ENCODE results near the gene PRAMEF17. TPM values are rescaled to one million over a fixed set of nuclear protein-coding genes. Genes with fewer than 3 reads are reported as not detected.
"Not testable (repeated sequence)": the region's sequence is repeated elsewhere in the genome, so short reads cannot be mapped to it uniquely, and the experiment has no call there.

The PRAMEF17 gene, protein sequence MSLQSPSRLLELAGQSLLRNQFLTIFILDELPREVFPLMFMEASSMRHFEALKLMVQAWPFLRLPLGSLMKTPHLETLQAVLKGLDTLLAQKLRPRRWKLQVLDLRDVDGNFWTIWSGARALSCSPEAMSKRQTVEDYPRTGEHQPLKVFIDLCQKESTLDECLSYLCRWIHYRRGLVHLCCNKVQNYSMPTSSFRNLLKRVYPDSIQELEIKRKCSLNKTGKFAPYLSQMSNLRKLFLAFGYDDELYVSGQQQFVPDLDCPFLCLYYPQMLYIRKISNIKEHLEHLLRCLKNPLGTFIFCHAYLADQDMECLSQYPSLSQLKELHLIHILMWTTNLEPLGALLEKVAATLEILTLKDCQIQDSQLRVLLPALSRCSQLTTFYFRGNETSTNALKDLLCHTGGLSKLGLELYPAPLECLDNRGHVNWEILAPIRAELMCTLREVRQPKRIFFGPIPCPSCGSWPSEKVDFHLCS
- not detected in 2 replicates for total RNA-seq (ENCODE audit: low replicate concordance)

DNA sequence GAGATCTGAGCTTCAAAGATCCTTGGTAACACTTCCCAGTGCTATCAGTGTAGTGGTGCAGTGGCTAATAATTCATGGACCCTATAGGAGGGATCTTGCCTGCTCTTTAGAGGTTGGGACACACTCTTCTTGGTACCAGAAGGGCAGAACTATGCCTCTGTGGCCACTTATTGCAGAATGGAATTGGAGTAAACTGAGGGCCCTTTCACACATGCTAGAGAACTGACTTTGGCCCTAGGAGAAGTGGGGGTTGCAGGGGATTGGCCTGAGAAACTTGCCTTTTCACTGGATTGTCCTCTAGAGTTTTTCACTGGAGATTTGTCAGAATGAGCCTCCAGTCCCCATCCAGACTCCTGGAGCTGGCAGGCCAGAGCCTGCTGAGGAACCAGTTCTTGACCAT lies at the start of gene PRAMEF17:
PRAMEF17 (plus strand) TSS at position 301 of the 400 bp plus-strand sequence; CDS start at position 327, 26 bp downstream.
- H3K9me3 Mint-ChIP-seq; H3F3A ChIP-seq (ENCODE audit: low read depth); H3K27ac ChIP-seq; H3K4me3 ChIP-seq; H3K27me3 ChIP-seq; H3K4me2 ChIP-seq; H3K4me1 Mint-ChIP-seq; DNase-seq (ENCODE audit: low spot score); H3K79me2 ChIP-seq (ENCODE audit: low read depth); H3K27me3 Mint-ChIP-seq (ENCODE audit: insufficient read depth, low read depth); H3K9ac ChIP-seq; H3K9me3 ChIP-seq (ENCODE audit: low read depth); H3K4me1 ChIP-seq; H3K36me3 ChIP-seq; H3K27ac Mint-ChIP-seq; H3K4me3 Mint-ChIP-seq; H4K20me1 ChIP-seq (ENCODE audit: low read depth); H3K36me3 Mint-ChIP-seq; H2AFZ ChIP-seq (replicated peaks): not testable (repeated sequence)

DNA sequence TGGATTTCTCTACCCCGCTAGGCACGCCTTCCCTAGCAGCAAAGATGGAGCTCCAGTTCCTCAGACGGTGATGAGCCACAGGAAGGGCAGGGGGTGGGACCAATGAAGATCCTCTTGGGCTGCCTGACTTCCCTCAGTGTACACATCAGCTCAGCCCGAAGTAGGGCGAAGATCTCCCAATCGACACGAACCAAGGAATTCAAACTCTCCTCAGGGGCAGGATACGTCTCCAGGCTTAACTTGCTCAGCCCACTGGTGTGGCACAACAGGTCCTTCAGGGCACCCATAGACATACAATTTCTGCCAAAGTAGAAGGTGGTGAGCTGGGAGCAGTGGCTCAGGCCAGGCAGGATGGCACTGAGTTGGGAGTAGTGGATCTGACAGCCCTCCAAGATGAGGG lies 46.9 kb upstream of the PRAMEF17 start:
- not testable (repeated sequence) for H3F3A ChIP-seq (ENCODE audit: low read depth)

DNA sequence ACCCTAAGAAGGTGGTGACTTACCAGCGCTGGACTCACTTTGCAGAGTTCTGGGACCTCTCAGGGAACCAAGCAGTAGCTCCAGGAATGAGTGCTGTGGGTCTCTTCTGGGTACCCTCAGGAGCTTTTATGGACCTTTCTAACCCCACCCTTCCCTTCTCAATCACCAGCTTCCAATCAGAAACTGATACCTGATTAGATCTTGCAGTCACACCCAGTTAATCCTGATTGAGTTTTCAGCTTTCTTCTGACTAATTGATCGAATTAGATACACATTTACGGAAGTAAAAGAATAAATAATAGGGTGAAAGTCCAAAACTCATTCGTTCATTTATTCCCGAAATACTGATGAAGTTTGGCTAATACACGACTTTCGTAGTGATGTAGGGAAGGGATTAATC lies 42.4 kb upstream of the PRAMEF17 start, which contains the start of gene PRAMEF14:
PRAMEF14 (minus strand) TSS at position 101 of the 400 bp plus-strand sequence. CDS start 1,820 bp downstream, outside the sequence.
- H3K4me3 ChIP-seq; H3F3A ChIP-seq (ENCODE audit: low read depth); H2AFZ ChIP-seq (replicated peaks); H3K27me3 Mint-ChIP-seq (ENCODE audit: insufficient read depth, low read depth); H3K36me3 Mint-ChIP-seq; H3K4me1 ChIP-seq; H3K9me3 Mint-ChIP-seq; H3K4me2 ChIP-seq; H3K79me2 ChIP-seq (ENCODE audit: low read depth); H3K27me3 ChIP-seq; H3K36me3 ChIP-seq; H3K27ac Mint-ChIP-seq; DNase-seq (ENCODE audit: low spot score); H4K20me1 ChIP-seq (ENCODE audit: low read depth); H3K9ac ChIP-seq; H3K27ac ChIP-seq; H3K4me1 Mint-ChIP-seq; H3K9me3 ChIP-seq (ENCODE audit: low read depth); H3K4me3 Mint-ChIP-seq: not testable (repeated sequence)

More for the DNA sequence above, 46.9 kb upstream of the PRAMEF17 start:
- H3K27me3 ChIP-seq; H3K4me1 ChIP-seq; H3K9me3 Mint-ChIP-seq; H3K36me3 Mint-ChIP-seq; H2AFZ ChIP-seq (replicated peaks); DNase-seq (ENCODE audit: low spot score); H4K20me1 ChIP-seq (ENCODE audit: low read depth); H3K27me3 Mint-ChIP-seq (ENCODE audit: insufficient read depth, low read depth); H3K4me2 ChIP-seq; H3K4me1 Mint-ChIP-seq; H3K9ac ChIP-seq; H3K79me2 ChIP-seq (ENCODE audit: low read depth); H3K27ac ChIP-seq; H3K4me3 Mint-ChIP-seq; H3K9me3 ChIP-seq (ENCODE audit: low read depth); H3K27ac Mint-ChIP-seq; H3K4me3 ChIP-seq; H3K36me3 ChIP-seq: not testable (repeated sequence)

DNA sequence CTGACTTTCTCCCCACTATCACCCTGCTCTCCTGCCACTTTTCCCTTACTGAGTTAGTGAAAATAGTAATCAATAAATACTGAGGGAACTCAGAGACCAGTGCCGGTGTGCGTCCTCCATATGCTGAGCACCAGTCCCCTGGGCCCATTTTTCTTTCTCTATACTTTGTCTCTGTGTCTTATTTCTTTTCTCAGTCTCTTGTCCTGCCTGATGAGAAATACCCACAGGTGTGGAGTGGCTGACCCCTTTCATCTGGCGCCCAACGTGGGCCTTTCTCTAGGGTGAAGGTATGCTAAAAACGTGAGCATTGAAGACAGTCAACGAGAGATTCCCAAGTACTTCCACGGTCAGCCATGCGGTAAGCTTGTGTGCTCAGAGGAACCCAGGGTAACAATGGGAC lies 36.0 kb upstream of the PRAMEF17 start:
- H3K27ac ChIP-seq; H3K9me3 Mint-ChIP-seq; H3K27ac Mint-ChIP-seq; H3K9me3 ChIP-seq (ENCODE audit: low read depth); DNase-seq (ENCODE audit: low spot score); H3F3A ChIP-seq (ENCODE audit: low read depth); H4K20me1 ChIP-seq (ENCODE audit: low read depth); H3K9ac ChIP-seq; H3K36me3 Mint-ChIP-seq; H3K79me2 ChIP-seq (ENCODE audit: low read depth); H3K27me3 Mint-ChIP-seq (ENCODE audit: insufficient read depth, low read depth); H3K27me3 ChIP-seq; H3K4me2 ChIP-seq; H3K4me1 Mint-ChIP-seq; H3K4me3 ChIP-seq; H2AFZ ChIP-seq (replicated peaks); H3K4me3 Mint-ChIP-seq; H3K36me3 ChIP-seq; H3K4me1 ChIP-seq: not testable (repeated sequence)

DNA sequence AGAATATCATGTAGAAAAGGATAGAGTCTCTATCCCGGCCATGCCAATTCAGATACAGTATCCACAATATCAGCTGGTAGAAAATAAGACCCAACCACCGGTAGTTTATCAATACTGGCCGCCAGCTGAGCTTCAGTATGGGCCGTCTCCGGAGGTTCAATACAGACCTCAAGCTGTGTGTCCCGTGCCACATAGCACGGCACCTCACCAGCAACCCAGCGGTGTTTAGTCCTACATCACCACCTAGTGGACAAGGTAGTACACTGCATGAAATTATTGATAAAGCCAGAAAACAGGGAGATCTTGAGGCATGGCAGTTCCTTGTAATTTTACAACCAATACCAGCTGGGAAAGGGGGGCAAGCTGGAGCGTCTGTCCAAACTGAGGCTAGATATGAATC lies 35.0 kb upstream of the PRAMEF17 start:
- H3K36me3 ChIP-seq; H3K27ac Mint-ChIP-seq; H3K27me3 Mint-ChIP-seq (ENCODE audit: insufficient read depth, low read depth); H3F3A ChIP-seq (ENCODE audit: low read depth); H3K4me3 ChIP-seq; H3K4me3 Mint-ChIP-seq; H3K9ac ChIP-seq; H3K79me2 ChIP-seq (ENCODE audit: low read depth); H2AFZ ChIP-seq (replicated peaks); H3K9me3 ChIP-seq (ENCODE audit: low read depth); H3K4me1 ChIP-seq; H3K36me3 Mint-ChIP-seq; DNase-seq (ENCODE audit: low spot score); H3K9me3 Mint-ChIP-seq; H4K20me1 ChIP-seq (ENCODE audit: low read depth); H3K27me3 ChIP-seq; H3K27ac ChIP-seq; H3K4me2 ChIP-seq; H3K4me1 Mint-ChIP-seq: not testable (repeated sequence)
- TF ChIP-seq, protein P1, sequence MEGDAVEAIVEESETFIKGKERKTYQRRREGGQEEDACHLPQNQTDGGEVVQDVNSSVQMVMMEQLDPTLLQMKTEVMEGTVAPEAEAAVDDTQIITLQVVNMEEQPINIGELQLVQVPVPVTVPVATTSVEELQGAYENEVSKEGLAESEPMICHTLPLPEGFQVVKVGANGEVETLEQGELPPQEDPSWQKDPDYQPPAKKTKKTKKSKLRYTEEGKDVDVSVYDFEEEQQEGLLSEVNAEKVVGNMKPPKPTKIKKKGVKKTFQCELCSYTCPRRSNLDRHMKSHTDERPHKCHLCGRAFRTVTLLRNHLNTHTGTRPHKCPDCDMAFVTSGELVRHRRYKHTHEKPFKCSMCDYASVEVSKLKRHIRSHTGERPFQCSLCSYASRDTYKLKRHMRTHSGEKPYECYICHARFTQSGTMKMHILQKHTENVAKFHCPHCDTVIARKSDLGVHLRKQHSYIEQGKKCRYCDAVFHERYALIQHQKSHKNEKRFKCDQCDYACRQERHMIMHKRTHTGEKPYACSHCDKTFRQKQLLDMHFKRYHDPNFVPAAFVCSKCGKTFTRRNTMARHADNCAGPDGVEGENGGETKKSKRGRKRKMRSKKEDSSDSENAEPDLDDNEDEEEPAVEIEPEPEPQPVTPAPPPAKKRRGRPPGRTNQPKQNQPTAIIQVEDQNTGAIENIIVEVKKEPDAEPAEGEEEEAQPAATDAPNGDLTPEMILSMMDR (IDR thresholded peaks at IDR 0.05): peak; percentile 34
